ENCODE results near the gene NAV2. TPM values are rescaled to one million over a fixed set of nuclear protein-coding genes. Genes with fewer than 3 reads are reported as not detected.

NAV2 gene
- total RNA-seq, 1 experiment from 2014 or later: 22.7 TPM

DNA sequence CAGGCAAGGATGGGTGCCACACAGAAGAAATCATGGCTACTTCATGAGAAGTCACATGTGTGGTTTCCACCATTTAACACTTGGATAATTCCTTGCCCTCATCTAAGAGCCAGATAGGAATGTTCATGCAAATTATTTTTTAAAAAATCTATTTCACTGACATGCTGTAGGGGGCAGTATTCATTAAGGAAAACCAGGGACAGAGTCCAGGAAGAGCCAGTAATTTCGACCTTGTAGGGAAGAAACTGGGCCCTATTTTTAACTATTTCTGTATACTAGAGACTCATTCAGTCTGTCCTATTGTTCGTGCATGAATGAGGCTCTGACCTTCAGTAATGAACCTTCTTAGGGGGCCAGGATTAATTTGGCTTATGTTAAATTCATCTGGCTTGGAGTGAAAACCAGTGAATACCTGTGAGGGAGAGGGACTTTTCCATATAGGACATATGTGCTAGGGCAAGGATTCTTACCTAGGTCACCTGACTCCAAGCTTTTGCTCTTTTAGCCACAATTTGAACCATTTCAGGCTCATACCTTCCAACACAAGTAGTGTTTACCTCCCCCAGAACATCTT is 192.7 kb downstream of the NAV2 start:
- Histone ChIP-seq H3K9me3 (ENCODE audit: control insufficient read depth, insufficient read depth, low read depth, low read length) (no peaks in the 10 kb centered on the region), H3K27me3 (ENCODE audit: control insufficient read depth, insufficient read depth, low read length) (no peaks in the 10 kb centered on the region), H3K4me1 (ENCODE audit: control insufficient read depth, insufficient read depth, low read length) (no peaks in the 10 kb centered on the region), H3K27ac (ENCODE audit: low read length) (no peak overlapping the region), H3K36me3 (ENCODE audit: control insufficient read depth, insufficient read depth, low read length) (no peaks in the 10 kb centered on the region), H3K4me3 (ENCODE audit: low read depth in 2 of 2, low read length in 2 of 2) (no peak overlapping the region)
- no peak for DNase-seq (ENCODE audit: low read depth, low spot score)
- ATAC-seq: 0 out of 2 replicates have a peak, but pooled peaks have one; percentile 58
- TF ChIP-seq, protein P1, sequence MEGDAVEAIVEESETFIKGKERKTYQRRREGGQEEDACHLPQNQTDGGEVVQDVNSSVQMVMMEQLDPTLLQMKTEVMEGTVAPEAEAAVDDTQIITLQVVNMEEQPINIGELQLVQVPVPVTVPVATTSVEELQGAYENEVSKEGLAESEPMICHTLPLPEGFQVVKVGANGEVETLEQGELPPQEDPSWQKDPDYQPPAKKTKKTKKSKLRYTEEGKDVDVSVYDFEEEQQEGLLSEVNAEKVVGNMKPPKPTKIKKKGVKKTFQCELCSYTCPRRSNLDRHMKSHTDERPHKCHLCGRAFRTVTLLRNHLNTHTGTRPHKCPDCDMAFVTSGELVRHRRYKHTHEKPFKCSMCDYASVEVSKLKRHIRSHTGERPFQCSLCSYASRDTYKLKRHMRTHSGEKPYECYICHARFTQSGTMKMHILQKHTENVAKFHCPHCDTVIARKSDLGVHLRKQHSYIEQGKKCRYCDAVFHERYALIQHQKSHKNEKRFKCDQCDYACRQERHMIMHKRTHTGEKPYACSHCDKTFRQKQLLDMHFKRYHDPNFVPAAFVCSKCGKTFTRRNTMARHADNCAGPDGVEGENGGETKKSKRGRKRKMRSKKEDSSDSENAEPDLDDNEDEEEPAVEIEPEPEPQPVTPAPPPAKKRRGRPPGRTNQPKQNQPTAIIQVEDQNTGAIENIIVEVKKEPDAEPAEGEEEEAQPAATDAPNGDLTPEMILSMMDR (IDR thresholded peaks at IDR 0.05): peak; percentile 71
- TF ChIP-seq, protein P2, sequence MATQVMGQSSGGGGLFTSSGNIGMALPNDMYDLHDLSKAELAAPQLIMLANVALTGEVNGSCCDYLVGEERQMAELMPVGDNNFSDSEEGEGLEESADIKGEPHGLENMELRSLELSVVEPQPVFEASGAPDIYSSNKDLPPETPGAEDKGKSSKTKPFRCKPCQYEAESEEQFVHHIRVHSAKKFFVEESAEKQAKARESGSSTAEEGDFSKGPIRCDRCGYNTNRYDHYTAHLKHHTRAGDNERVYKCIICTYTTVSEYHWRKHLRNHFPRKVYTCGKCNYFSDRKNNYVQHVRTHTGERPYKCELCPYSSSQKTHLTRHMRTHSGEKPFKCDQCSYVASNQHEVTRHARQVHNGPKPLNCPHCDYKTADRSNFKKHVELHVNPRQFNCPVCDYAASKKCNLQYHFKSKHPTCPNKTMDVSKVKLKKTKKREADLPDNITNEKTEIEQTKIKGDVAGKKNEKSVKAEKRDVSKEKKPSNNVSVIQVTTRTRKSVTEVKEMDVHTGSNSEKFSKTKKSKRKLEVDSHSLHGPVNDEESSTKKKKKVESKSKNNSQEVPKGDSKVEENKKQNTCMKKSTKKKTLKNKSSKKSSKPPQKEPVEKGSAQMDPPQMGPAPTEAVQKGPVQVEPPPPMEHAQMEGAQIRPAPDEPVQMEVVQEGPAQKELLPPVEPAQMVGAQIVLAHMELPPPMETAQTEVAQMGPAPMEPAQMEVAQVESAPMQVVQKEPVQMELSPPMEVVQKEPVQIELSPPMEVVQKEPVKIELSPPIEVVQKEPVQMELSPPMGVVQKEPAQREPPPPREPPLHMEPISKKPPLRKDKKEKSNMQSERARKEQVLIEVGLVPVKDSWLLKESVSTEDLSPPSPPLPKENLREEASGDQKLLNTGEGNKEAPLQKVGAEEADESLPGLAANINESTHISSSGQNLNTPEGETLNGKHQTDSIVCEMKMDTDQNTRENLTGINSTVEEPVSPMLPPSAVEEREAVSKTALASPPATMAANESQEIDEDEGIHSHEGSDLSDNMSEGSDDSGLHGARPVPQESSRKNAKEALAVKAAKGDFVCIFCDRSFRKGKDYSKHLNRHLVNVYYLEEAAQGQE (IDR thresholded peaks at IDR 0.05; ENCODE audit: insufficient read depth in 1 of 2, low read depth in 2 of 2, low read length in 1 of 2): no peak
- BruUV-seq (replicated peaks): no TSS peak
- CTCF ChIA-PET: interaction anchor here (0.6 kb wide), 1 partner anchor 143 kb away, joined by 6 read pairs; no protein-coding TSS in a partner anchor
- POLR2A ChIA-PET: no interaction called here
- in situ Hi-C loops (cut with HindIII; ENCODE audit: low pct_unique_long_range_greater_than_20kb, low sequenced_read_pairs): no loop called here
- intact Hi-C loops (cut with micrococcal nuclease; ENCODE audit: unreplicated experiment): no loop called here

DNA sequence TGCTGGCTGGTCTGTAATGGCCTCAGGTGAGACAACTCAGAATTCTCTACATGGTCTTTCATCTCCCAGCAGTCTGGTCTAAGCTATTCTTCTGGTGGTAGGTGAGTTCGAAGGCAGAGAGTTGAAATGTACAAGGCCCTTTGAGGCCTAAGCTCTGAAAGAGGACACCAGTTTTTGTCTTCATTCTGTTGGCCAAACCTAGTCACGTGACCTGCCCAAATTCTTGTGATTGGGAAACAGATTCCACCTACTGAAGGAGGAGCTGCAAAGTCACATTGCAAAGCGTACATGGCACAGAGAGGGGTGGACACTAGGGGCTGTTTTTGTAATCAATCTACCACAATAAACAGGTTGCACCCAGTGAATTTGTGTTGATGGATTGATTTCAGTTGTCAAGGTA is 193.5 kb downstream of the NAV2 start:
- POLR2A ChIA-PET: no interaction called here
- intact Hi-C loops (cut with micrococcal nuclease; ENCODE audit: unreplicated experiment): no loop called here
- TF ChIP-seq, protein P2 (IDR thresholded peaks at IDR 0.05; ENCODE audit: insufficient read depth in 1 of 2, low read depth in 2 of 2, low read length in 1 of 2): no peak
- TF ChIP-seq SIN3A (IDR thresholded peaks at IDR 0.05; ENCODE audit: borderline replicate concordance, insufficient read depth, low read depth, low read length): no peak
- no peak for TF ChIP-seq TCF7L2 (IDR thresholded peaks at IDR 0.05; ENCODE audit: low read depth, low read length)
- TF ChIP-seq POLR2AphosphoS5 (IDR thresholded peaks at IDR 0.05; ENCODE audit: low read depth, low read length): no peak
- TF ChIP-seq, protein P1 (IDR thresholded peaks at IDR 0.05): no peak

More for the DNA sequence above, 193.5 kb downstream of the NAV2 start:
- DNase-seq (ENCODE audit: low read depth, low spot score): no peak
- no peak overlapping the region for H3K27ac ChIP-seq (ENCODE audit: low read length)
- H3K9me3 ChIP-seq (ENCODE audit: control insufficient read depth, insufficient read depth, low read depth, low read length): no peaks in the 10 kb centered on the region
- no TSS peak for BruUV-seq (replicated peaks)
- in situ Hi-C loops (cut with HindIII; ENCODE audit: low pct_unique_long_range_greater_than_20kb, low sequenced_read_pairs): no loop called here
- ATAC-seq: no peak
- CTCF ChIA-PET: no interaction called here
- H3K4me1 ChIP-seq (ENCODE audit: control insufficient read depth, insufficient read depth, low read length): no peaks in the 10 kb centered on the region
- no peaks in the 10 kb centered on the region for H3K36me3 ChIP-seq (ENCODE audit: control insufficient read depth, insufficient read depth, low read length)
- H3K27me3 ChIP-seq (ENCODE audit: control insufficient read depth, insufficient read depth, low read length): no peaks in the 10 kb centered on the region
- no peak overlapping the region for H3K4me3 ChIP-seq (ENCODE audit: low read depth in 2 of 2, low read length in 2 of 2)
